Measurements from ENCODE around the gene CA9. TPM values are rescaled to one million over a fixed set of nuclear protein-coding genes. Genes with fewer than 3 reads are reported as not detected.

CA9 gene
- total RNA-seq, 2 donors from 2014 or later: 1.8 to 5.9 TPM

DNA sequence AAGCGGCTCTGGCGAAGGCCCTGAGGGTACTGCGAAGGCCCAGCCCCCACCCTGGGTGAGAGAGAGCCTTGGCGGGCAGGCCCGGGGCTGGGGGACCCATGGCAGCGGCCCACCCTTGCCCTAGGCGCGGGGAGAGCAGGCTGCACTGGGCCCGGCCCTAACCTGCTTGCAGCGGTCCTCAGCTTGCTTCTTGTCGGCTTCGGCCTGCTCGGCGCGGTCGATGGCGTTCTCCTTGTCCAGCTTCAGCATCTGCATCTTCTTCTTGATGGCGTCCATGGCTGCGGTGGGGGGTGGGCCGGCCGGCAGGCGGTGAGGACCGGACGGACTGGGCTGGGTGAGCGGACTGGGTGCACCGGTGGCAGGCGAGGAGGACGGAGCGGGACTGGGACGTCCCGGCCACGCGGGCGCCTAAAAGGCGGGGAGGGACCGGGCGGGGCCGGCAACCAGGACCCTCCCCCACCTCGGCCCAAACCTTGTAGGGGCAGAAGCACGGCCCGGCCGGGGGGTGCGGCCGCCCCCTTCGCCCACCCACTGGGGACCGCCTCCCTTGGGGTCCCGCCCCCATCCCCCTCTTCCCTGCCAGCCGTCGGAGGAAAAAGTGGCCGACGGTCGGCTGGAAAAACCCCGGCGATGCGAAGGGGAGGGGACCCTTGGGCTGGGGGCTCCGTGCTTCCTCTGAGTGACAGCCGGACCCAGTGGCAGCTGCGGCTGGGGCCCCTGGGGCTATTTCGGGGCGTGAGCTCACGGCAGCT is 16.0 kb downstream of the CA9 start, which contains the start of gene TPM2:
Gene TPM2 (minus strand): TSS at position 384 of the 752 bp plus-strand sequence. CDS start 108 bp downstream, at position 276.
- H3K36me3 ChIP-seq: no peaks in the 10 kb centered on the region
- no peaks in the 10 kb centered on the region for H3K9me3 ChIP-seq
- peak within 1 kb of the TSS; percentile 73 to 78 for H3K9ac ChIP-seq (ENCODE audit: low read depth in 2 of 2, low read length in 2 of 2)
- DNase-seq: peak; percentile 50
- peak within 1 kb of the TSS; percentile 82 for H3K27ac ChIP-seq
- H3K27me3 ChIP-seq: no peaks in the 10 kb centered on the region
- H3K4me3 ChIP-seq: peak within 1 kb of the TSS; percentile 55
- no peaks in the 10 kb centered on the region for H3K4me1 ChIP-seq
- intact Hi-C loops (cut with DNase I): no loop called here
- TF ChIP-seq, protein P1, sequence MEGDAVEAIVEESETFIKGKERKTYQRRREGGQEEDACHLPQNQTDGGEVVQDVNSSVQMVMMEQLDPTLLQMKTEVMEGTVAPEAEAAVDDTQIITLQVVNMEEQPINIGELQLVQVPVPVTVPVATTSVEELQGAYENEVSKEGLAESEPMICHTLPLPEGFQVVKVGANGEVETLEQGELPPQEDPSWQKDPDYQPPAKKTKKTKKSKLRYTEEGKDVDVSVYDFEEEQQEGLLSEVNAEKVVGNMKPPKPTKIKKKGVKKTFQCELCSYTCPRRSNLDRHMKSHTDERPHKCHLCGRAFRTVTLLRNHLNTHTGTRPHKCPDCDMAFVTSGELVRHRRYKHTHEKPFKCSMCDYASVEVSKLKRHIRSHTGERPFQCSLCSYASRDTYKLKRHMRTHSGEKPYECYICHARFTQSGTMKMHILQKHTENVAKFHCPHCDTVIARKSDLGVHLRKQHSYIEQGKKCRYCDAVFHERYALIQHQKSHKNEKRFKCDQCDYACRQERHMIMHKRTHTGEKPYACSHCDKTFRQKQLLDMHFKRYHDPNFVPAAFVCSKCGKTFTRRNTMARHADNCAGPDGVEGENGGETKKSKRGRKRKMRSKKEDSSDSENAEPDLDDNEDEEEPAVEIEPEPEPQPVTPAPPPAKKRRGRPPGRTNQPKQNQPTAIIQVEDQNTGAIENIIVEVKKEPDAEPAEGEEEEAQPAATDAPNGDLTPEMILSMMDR (IDR thresholded peaks at IDR 0.05): no peak

DNA sequence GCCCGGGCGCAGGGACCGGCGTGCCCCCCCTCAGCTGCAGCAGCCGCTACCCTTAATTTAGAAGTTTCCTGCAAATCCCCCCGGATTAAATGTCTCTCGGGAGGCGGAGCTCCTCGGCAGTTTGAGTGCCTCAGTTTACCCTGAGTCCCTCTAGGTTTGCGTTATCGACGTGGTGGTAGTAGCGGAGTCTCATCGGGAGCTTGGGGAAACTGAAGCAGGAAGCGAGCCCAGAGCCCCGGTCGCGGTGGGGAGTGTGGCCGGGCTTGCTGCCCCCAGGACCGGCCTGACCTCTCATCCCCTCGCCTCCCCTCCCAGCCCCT is 16.5 kb downstream of the CA9 start:
- peak overlapping the region; percentile 57 to 58 for H3K9ac ChIP-seq (ENCODE audit: low read depth in 2 of 2, low read length in 2 of 2)

DNA sequence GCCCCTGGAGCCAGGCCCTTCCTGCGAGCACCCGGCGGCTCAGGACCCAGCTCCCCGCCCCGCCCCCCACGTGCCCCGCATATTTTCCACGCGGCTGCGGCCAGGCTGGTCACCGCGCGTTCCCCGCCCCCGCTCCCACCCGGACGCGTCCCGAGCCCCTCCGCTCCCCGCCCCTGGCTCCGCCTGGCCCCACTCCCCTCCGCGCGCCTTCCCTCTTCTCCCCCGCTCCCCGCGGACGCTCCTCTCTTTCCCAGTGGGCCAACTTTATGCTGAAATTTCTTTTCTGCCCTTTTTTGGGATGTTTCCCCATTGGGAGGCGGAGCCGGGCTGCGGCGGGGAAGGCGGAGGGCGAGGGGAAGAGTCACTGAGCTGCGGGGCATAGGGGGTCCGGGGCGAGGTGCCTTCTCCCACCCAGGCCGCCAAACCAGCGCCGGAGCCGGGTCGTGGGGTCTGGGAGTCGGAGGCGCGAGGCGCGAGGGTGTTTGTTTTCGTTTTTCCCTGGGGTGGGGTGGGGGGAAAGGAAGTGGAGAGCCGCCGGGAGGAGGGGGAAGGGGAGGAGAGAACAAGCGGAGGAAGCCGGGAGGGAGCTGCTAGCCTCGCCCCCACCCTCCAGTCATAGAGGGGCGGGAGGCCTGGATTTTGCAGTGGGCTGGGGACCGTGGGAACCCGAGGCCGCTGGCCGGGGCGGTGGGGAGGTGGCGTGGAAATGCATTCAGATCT is 17.0 kb downstream of the CA9 start:
- no peaks in the 10 kb centered on the region for H3K36me3 ChIP-seq
- H3K4me3 ChIP-seq: peak overlapping the region; percentile 55
- no peaks in the 10 kb centered on the region for H3K27me3 ChIP-seq
- intact Hi-C loops (cut with DNase I): no loop called here
- H3K4me1 ChIP-seq: no peaks in the 10 kb centered on the region
- H3K9ac ChIP-seq (ENCODE audit: low read depth in 2 of 2, low read length in 2 of 2): peak overlapping the region; percentile 73 to 78
- peak overlapping the region; percentile 82 for H3K27ac ChIP-seq
- DNase-seq: peak; percentile 73
- TF ChIP-seq, protein P1 (IDR thresholded peaks at IDR 0.05): no peak
- no peaks in the 10 kb centered on the region for H3K9me3 ChIP-seq

More for the DNA sequence above, 16.5 kb downstream of the CA9 start:
- Histone ChIP-seq H3K9me3 (no peaks in the 10 kb centered on the region), H3K4me1 (no peaks in the 10 kb centered on the region), H3K27ac (peak overlapping the region; percentile 82), H3K4me3 (peak overlapping the region; percentile 55), H3K36me3 (no peaks in the 10 kb centered on the region), H3K27me3 (no peaks in the 10 kb centered on the region)
- DNase-seq: no peak
- TF ChIP-seq, protein P1 (IDR thresholded peaks at IDR 0.05): no peak
- intact Hi-C loops (cut with DNase I): no loop called here

DNA sequence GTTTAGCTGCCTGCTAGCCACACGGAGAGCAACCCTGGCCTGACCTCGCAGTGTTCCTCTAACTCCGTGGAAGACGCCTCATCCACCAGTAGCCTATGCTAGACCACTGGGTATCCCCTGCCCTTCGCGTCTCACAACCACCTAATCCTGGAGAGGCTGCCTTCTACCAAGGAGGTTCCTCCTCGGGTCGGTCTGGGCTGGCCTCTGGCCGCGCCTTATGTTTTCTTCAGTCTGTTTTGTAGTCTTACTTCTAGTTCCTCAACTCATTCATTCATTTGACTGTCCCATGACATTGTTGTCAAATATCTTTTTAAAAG is 17.6 kb downstream of the CA9 start:
- TF ChIP-seq, protein P1 (IDR thresholded peaks at IDR 0.05): no peak
- Histone ChIP-seq H3K9ac (ENCODE audit: low read depth in 2 of 2, low read length in 2 of 2) (peak overlapping the region; percentile 46 to 78), H3K4me3 (peak overlapping the region; percentile 55), H3K4me1 (no peaks in the 10 kb centered on the region), H3K27me3 (no peaks in the 10 kb centered on the region), H3K36me3 (no peaks in the 10 kb centered on the region), H3K27ac (peak overlapping the region; percentile 82), H3K9me3 (no peaks in the 10 kb centered on the region)
- intact Hi-C loops (cut with DNase I): no loop called here
- DNase-seq: no peak

DNA sequence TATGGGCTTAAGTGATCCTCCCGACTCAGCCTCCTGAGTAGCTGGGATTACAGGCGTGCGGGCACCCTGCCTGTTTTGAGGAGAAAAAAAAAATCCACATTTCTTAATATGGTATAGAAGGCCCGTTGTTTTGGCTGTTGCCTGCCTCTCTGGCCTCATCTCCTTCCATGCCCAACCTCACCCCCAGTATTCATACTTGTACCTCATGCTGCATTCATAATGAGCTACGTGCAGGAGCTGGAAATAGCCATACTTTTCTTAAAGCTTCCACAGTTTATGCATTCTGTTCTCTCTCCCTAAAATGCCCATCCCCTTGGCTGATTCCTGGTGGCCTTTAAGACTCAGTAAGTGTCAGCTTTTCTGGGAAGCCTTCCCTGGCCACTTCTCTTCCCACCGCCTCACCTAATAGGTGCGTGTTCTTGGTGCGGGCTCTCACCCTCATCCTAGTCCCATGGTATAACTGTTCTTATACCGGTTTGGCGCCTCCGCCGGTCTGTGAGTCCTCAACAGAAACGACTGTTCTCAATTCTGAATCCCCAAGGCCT is 18.1 kb downstream of the CA9 start:
- Histone ChIP-seq H3K36me3 (no peaks in the 10 kb centered on the region), H3K27me3 (no peaks in the 10 kb centered on the region), H3K4me3 (no peak overlapping the region), H3K27ac (peak overlapping the region; percentile 82), H3K9me3 (no peaks in the 10 kb centered on the region), H3K9ac (ENCODE audit: low read depth in 2 of 2, low read length in 2 of 2) (no peak overlapping the region), H3K4me1 (no peaks in the 10 kb centered on the region)
- intact Hi-C loops (cut with DNase I): no loop called here
- TF ChIP-seq, protein P1 (IDR thresholded peaks at IDR 0.05): no peak
- no peak for DNase-seq
